HG03045 (cell line): Measurements from ENCODE around the gene TMEM117.
"Not testable (repeated sequence)": the region's sequence is repeated elsewhere in the genome, so short reads cannot be mapped to it uniquely, and the experiment has no call there.

Experiments used
- ATAC-seq: cut with Tn5 transposase; IDR thresholded peaks from one replicate; pipeline ENCODE4 v1.9.1; 2021; ENCODE audit warnings: mild to moderate bottlenecking, moderate library complexity; ENCODE audit not compliant: unreplicated experiment

Gene TMEM117

GRCh38 chr12:43840338-43840737 lies 4.5 kb downstream of the TMEM117 start:
- ATAC-seq = no peak

- ATAC-seq = no peak
Measured at GRCh38 chr12:43841253-43841652, 5.4 kb downstream of the TMEM117 start.

GRCh38 chr12:43842259-43842658 lies 6.4 kb downstream of the TMEM117 start:
- ATAC-seq = no peak

GRCh38 chr12:43847425-43848225 lies 11.7 kb downstream of the TMEM117 start:
- not testable (repeated sequence) for ATAC-seq

- no peak for ATAC-seq
Measured at GRCh38 chr12:43848226-43848507, 12.3 kb downstream of the TMEM117 start.

- ATAC-seq = no peak
Measured at GRCh38 chr12:43848786-43849185, 12.9 kb downstream of the TMEM117 start.

- no peak for ATAC-seq
Measured at GRCh38 chr12:43852744-43853143, 16.9 kb downstream of the TMEM117 start.

GRCh38 chr12:43856972-43857371 lies 21.1 kb downstream of the TMEM117 start:
- ATAC-seq = no peak

- no peak for ATAC-seq
Measured at GRCh38 chr12:43858096-43858495, 22.2 kb downstream of the TMEM117 start.

- no peak for ATAC-seq
Measured at GRCh38 chr12:43858991-43859390, 23.1 kb downstream of the TMEM117 start.

- ATAC-seq = no peak
Measured at GRCh38 chr12:43861015-43861839, 25.3 kb downstream of the TMEM117 start.

GRCh38 chr12:43861840-43862150 lies 25.9 kb downstream of the TMEM117 start:
- ATAC-seq = no peak

- no peak for ATAC-seq
Measured at GRCh38 chr12:43863770-43864366, 28.0 kb downstream of the TMEM117 start.

GRCh38 chr12:43864557-43864956 lies 28.7 kb downstream of the TMEM117 start:
- ATAC-seq = not testable (repeated sequence)

- ATAC-seq = no peak
Measured at GRCh38 chr12:43869184-43869583, 33.3 kb downstream of the TMEM117 start.

GRCh38 chr12:43869765-43870164 lies 33.9 kb downstream of the TMEM117 start:
- ATAC-seq = not testable (repeated sequence)

GRCh38 chr12:43871258-43871657 lies 35.4 kb downstream of the TMEM117 start:
- ATAC-seq = not testable (repeated sequence)

GRCh38 chr12:43872396-43872795 lies 36.5 kb downstream of the TMEM117 start:
- no peak for ATAC-seq

- ATAC-seq = no peak
Measured at GRCh38 chr12:43878050-43878449, 42.2 kb downstream of the TMEM117 start.

GRCh38 chr12:43880547-43880946 lies 44.7 kb downstream of the TMEM117 start:
- ATAC-seq = no peak

GRCh38 chr12:43882578-43883178 lies 46.8 kb downstream of the TMEM117 start:
- peak; percentile 82 for ATAC-seq

- no peak for ATAC-seq
Measured at GRCh38 chr12:43883311-43883710, 47.4 kb downstream of the TMEM117 start.
